ENCODE data around the gene NUTM2A. TPM values are rescaled to one million over a fixed set of nuclear protein-coding genes. Genes with fewer than 3 reads are reported as not detected.

The NUTM2A gene
- 0.04 to 0.15 TPM (median 0.08 TPM) in 4 of 5 replicates, not detected in the other for total RNA-seq (2022; extraction: Qiagen RNA extraction)

GRCh38 chr10:87225148-87225547, at the start of gene NUTM2A:
NUTM2A (plus strand) TSS chr10:87225448; CDS start chr10:87225831, 383 bp downstream.

Other genes with a start within 250 kb of the NUTM2A start
- gene FAM25A, start 205.2 kb upstream of the NUTM2A start, total RNA-seq (2022; extraction: Qiagen RNA extraction): not detected in 5 replicates
- 94.0 to 106 TPM (median 103 TPM) in 5 replicates for gene GLUD1, start 130.6 kb upstream of the NUTM2A start, total RNA-seq (2022; extraction: Qiagen RNA extraction)
- gene SHLD2, start 130.2 kb upstream of the NUTM2A start, total RNA-seq (2022; extraction: Qiagen RNA extraction): 26.2 to 31.3 TPM (median 27.4 TPM) in 5 replicates
- 0.97 to 1.7 TPM (median 1.4 TPM) in 5 replicates for gene NUTM2D, start 132.3 kb downstream of the NUTM2A start, total RNA-seq (2022; extraction: Qiagen RNA extraction)

Data from A549 treated with dexamethasone at 1 μM for 4 hours (cell line).